Right cardiac atrium (tissue), 5 donors: Measurements from ENCODE around the gene GAB1. TPM values are rescaled to one million over a fixed set of nuclear protein-coding genes. Genes with fewer than 3 reads are reported as not detected.

Source experiments
- ATAC-seq, 2 donors: fragments of 200-7000 bp; cut with Tn5 transposase; one replicate each; pipeline versions ENCODE4 v1.8.0 to v1.9.1; 2020; ENCODE audit warnings: moderate library complexity in 2 of 2, mild to moderate bottlenecking in 1 of 2
- DNase-seq, 3 donors: peaks; one replicate each; pipeline ENCODE4 v3.0.0-alpha.2; 2020
- H3K27ac ChIP-seq: one replicate; pipeline ENCODE4 v1.5.1; 2013; ENCODE audit warnings: mild to moderate bottlenecking, low read length, control low read depth, moderate library complexity
- H3K27me3 ChIP-seq: one replicate; pipeline ENCODE4 v1.6.1; 2013; ENCODE audit not compliant: control insufficient read depth, insufficient read depth
- H3K4me1 ChIP-seq: one replicate; pipeline ENCODE4 v1.6.1; 2013; ENCODE audit warnings: low read length; ENCODE audit not compliant: control insufficient read depth, insufficient read depth
- H3K4me3 ChIP-seq: one replicate; pipeline ENCODE4 v1.5.1; 2013; ENCODE audit warnings: low read length, control low read depth
- H3K9me3 ChIP-seq: one replicate; pipeline ENCODE4 v1.6.1; 2013; ENCODE audit warnings: low read length; ENCODE audit not compliant: control insufficient read depth
- WGBS: extraction: QIAGEN DNeasy Blood & Tissue Kit; methylation state at CpG from one replicate; pipeline ENCODE4 v1.1.7; 2013; 5-methylcytosine and 5-hydroxymethylcytosine counted together
- intact Hi-C, 4 donors: fragments of 100-400 bp; cut with DNase I; formaldehyde crosslinking; loops; one replicate each; pipeline versions ENCODE4 v1.11.0 to v1.14.0; 2022 to 2023
- long read RNA-seq, 4 donors: library from polyadenylated mRNA; unstranded; transcript quantifications; one replicate each; pipeline ENCODE4 v2.0.0, GENCODE V29; 2020 to 2021
- polyA plus RNA-seq: library from polyadenylated mRNA; stranded (reverse); fragments of 200-250 nt; gene quantifications from one replicate; pipeline ENCODE4 v1.2.3, GENCODE V29; 2013
- total RNA-seq, 4 donors: library from RNA; stranded (reverse); fragmentation: NEBNext Ultra II Directional; extraction: Animal tissue kit (Norgen Biotek cat#: 25700); gene quantifications; one replicate each; pipeline ENCODE4 v1.2.1, GENCODE V29; 2021
- donor health status: healthy with polysubstance abuse.
- donor health status: DM: no; HTN: yes; CAD: no.
- donor health status: DM: no; HTN: no; CAD: no.
- donor health status: DM: no; HTN: yes; CAD: no; lungs with severe emphysema.
- donor health status: DM: yes; HTN: yes; CAD: no.

GAB1 gene
- total RNA-seq (10 to 100 TPM; 46.8 to 73.4 (median 59.0) TPM), polyA plus RNA-seq (11.0 TPM)
- long read RNA-seq, donor 1, partial matches to known transcripts, result 7 of 23 reads
- long read RNA-seq, donor 1, other reads (novel, unspliced or antisense), result 16 of 23 reads
- long read RNA-seq, donor 2, partial matches to known transcripts, result 1 of 3 reads
- long read RNA-seq, donor 2, other reads (novel, unspliced or antisense), result 1 of 3 reads
- long read RNA-seq, donor 3, partial matches to known transcripts, result 4 of 19 reads
- long read RNA-seq, donor 3, other reads (novel, unspliced or antisense), result 12 of 19 reads
- long read RNA-seq, donor 4, partial matches to known transcripts, result 2 of 7 reads
- long read RNA-seq, donor 4, other reads (novel, unspliced or antisense), result 5 of 7 reads

DNA sequence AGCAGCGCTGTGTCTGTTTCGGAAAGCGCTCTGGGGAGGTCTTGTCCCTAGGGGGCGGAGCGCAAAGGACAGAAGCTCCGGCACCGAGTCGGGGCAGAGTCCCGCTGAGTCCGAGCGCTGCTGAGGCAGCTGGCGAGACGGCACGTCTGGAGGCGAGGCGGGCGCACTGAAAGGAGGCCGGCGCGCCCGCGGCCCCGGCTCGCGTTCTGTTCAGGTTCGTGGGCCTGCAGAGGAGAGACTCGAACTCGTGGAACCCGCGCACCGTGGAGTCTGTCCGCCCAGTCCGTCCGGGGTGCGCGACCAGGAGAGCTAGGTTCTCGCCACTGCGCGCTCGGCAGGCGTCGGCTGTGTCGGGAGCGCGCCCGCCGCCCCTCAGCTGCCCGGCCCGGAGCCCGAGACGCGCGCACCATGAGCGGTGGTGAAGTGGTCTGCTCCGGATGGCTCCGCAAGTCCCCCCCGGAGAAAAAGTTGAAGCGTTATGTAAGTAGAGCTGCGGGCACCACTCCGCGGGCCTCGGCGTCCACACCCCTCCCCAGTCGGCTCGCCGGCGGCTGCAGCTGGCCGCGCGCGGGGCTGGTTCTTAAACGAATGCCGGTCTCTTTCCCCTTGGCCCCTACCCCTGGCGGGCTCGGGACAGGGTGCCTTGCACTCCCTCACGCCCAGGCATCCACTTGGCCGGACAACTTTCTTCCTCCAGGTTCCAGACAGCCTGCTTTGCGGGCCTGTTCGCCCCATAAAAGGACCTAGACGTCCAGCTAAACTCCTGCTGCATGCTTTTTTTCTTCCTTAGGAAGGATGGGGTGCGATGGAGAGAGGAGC is at the start of gene GAB1:
TSS of gene GAB1 (plus strand) at position 96 of the 819 bp plus-strand sequence. CDS start at position 409, 313 bp downstream.
- Histone ChIP-seq H3K27ac (peak within 1 kb of the TSS; percentile 92), H3K4me3 (peak within 1 kb of the TSS; percentile 87), H3K4me1 (peaks cover 4% of the 10 kb centered on the region), H3K27me3 (no peaks in the 10 kb centered on the region), H3K9me3 (no peaks in the 10 kb centered on the region)
- intact Hi-C loops, result loop anchor here in 3 of 4 donors (5.0 to 10.0 kb wide), 4 partner anchors 58 to 132 kb away; no protein-coding TSS in a partner anchor
- DNase-seq, result peak; percentile 83 to 91 (median 91)
- WGBS, result under 1% methylated on average over 81 of the region's 81 CpGs
- peak; percentile 81 for ATAC-seq

DNA sequence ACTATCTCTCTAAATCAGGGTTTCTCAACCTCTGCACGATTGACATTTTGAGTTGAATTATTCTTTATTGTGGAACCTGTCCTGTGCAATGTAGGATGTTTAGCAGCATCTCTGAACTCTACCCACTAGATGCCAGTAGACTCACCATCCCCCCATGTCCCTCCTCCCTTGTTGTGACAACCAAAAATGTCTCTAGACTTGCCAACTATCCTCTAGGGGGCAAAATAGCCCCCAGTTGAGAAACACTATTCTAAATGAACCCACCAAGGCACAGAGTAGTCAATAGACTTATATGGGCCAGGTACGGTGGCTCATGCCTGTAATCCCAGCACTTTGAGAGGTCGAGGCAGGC is 49.1 kb upstream of the GAB1 start:
- intact Hi-C loops, result no loop called here
- Histone ChIP-seq H3K9me3 (no peaks in the 10 kb centered on the region), H3K4me1 (peaks cover 5% of the 10 kb centered on the region), H3K27me3 (no peaks in the 10 kb centered on the region), H3K4me3 (no peak overlapping the region), H3K27ac (peak overlapping the region; percentile 58)
- DNase-seq (no peak), ATAC-seq (peak in 1 of 2 donors; percentile 16)
- 63% methylated on average over 3 of the region's 3 CpGs for WGBS

GRCh38 chr4:143288171-143288570 is 48.5 kb upstream of the GAB1 start:
- ATAC-seq, result no peak
- 61% methylated on average over 4 of the region's 4 CpGs for WGBS

DNA sequence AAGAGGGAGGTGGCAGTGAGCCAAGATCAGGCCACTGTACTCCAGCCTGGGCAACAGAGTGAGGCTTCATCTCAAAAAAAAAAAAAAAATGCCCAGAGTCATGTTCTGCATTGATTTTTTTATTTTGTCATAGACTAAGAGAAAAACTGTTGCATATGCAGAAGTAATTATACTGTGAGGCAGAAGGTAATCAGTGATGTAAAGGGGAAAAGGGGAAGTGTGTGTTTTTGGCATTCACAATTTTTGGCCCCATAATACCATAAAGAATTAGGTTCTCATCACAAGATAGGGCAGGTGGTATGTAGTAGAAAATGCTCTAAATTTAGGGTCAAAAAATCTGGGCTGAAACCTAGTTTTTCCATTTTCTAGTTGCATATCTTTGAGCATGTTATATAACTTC is 47.3 kb upstream of the GAB1 start:
- intact Hi-C loops, result no loop called here

More at GRCh38 chr4:143288171-143288570, 48.5 kb upstream of the GAB1 start:
- no peak for DNase-seq
- intact Hi-C loops, result no loop called here
- Histone ChIP-seq H3K4me1 (peaks cover 5% of the 10 kb centered on the region), H3K4me3 (no peak overlapping the region), H3K27ac (no peak overlapping the region), H3K27me3 (no peaks in the 10 kb centered on the region), H3K9me3 (no peaks in the 10 kb centered on the region)

DNA sequence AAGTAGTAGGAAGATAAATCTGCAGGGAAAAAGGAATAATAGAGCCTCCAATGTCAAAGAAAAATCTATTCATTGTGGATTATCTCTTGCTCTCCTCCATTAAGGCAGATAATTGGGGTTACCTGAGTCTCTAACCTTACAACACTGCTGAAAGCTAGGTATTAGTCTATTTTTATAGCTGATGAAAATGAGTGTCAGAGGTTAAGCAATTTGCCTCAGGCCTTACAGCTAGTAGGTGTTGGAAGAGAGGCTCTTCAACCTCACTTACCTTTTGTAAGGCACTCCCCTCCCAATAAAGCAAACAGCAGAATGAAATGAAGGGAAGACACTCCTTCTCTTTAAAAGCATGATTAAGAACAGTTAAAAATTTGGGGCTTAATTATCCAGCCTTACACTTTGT is 45.4 kb upstream of the GAB1 start:
- H3K4me1 ChIP-seq, result peaks cover 5% of the 10 kb centered on the region
- no peak for ATAC-seq
- intact Hi-C loops, result no loop called here
- DNase-seq, result no peak
- H3K27me3 ChIP-seq, result no peaks in the 10 kb centered on the region
- H3K9me3 ChIP-seq, result no peaks in the 10 kb centered on the region
- H3K27ac ChIP-seq, result no peak overlapping the region
- H3K4me3 ChIP-seq, result no peak overlapping the region

More for the DNA sequence above, 47.3 kb upstream of the GAB1 start:
- ATAC-seq (no peak), DNase-seq (no peak)
- no peaks in the 10 kb centered on the region for H3K27me3 ChIP-seq
- no peak overlapping the region for H3K27ac ChIP-seq
- H3K9me3 ChIP-seq, result no peaks in the 10 kb centered on the region
- peaks cover 5% of the 10 kb centered on the region for H3K4me1 ChIP-seq
- no peak overlapping the region for H3K4me3 ChIP-seq

DNA sequence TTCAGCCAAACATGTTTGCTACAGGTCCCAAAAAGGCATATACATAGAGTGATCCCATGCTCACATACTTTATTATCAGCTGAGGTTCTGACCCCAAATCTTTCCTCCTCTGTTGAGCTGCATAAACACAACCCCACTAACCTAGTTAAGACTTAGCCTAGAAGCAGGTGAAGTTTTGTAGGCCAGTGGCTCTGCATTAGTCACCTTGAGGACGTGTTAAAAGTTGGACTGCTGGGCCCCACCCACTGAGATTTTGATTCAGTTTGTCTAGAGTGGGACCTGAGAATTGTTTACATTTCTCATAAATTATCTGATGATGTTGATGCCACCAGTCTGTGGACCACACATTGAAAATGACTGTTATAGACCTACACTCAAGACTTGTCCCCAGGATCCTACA is 43.8 kb upstream of the GAB1 start:
- intact Hi-C loops, result no loop called here
- H3K27ac ChIP-seq, result no peak overlapping the region
- no peaks in the 10 kb centered on the region for H3K27me3 ChIP-seq
- H3K4me1 ChIP-seq, result peaks cover 3% of the 10 kb centered on the region
- no peak overlapping the region for H3K4me3 ChIP-seq
- 93% methylated on average over 1 of the region's 1 CpG for WGBS
- H3K9me3 ChIP-seq, result no peaks in the 10 kb centered on the region
- no peak for DNase-seq
- ATAC-seq, result no peak

- ATAC-seq, result peak; percentile 94 to 97
- DNase-seq, result peak; percentile 91 to 97 (median 92)
- Histone ChIP-seq H3K4me3 (no peak overlapping the region), H3K27ac (no peak overlapping the region), H3K4me1 (peaks cover 3% of the 10 kb centered on the region), H3K9me3 (no peaks in the 10 kb centered on the region), H3K27me3 (no peaks in the 10 kb centered on the region)
- WGBS, result 14% methylated on average over 3 of the region's 3 CpGs
- intact Hi-C loops, result no loop called here
Observed at GRCh38 chr4:143294310-143294709, 42.4 kb upstream of the GAB1 start.

- ATAC-seq (no peak), DNase-seq (no peak)
- intact Hi-C loops, result no loop called here
- H3K27ac ChIP-seq, result no peak overlapping the region
- peaks cover 3% of the 10 kb centered on the region for H3K4me1 ChIP-seq
- no peaks in the 10 kb centered on the region for H3K27me3 ChIP-seq
- H3K9me3 ChIP-seq, result no peaks in the 10 kb centered on the region
- H3K4me3 ChIP-seq, result no peak overlapping the region
- 33% methylated on average over 4 of the region's 4 CpGs for WGBS
Observed at GRCh38 chr4:143294710-143295275, 41.9 kb upstream of the GAB1 start.

GRCh38 chr4:143296397-143297067 is 40.1 kb upstream of the GAB1 start:
- Histone ChIP-seq H3K9me3 (no peaks in the 10 kb centered on the region), H3K4me3 (no peak overlapping the region), H3K4me1 (no peaks in the 10 kb centered on the region), H3K27ac (no peak overlapping the region), H3K27me3 (no peaks in the 10 kb centered on the region)
- DNase-seq, result no peak
- ATAC-seq, result no peak
- WGBS, result 81% methylated on average over 6 of the region's 6 CpGs
- intact Hi-C loops, result no loop called here

GRCh38 chr4:143300860-143301259 is 35.8 kb upstream of the GAB1 start:
- no peaks in the 10 kb centered on the region for H3K4me1 ChIP-seq
- DNase-seq, result no peak
- no peak overlapping the region for H3K27ac ChIP-seq
- H3K9me3 ChIP-seq, result no peaks in the 10 kb centered on the region
- intact Hi-C loops, result no loop called here
- 81% methylated on average over 2 of the region's 2 CpGs for WGBS
- no peak overlapping the region for H3K4me3 ChIP-seq
- no peak for ATAC-seq
- no peaks in the 10 kb centered on the region for H3K27me3 ChIP-seq
